ENCODE measurements around the gene ZBTB7B.
A peak's percentile ranks its signal among the peaks of the same experiment; 100 is the strongest.

The ZBTB7B gene

GRCh38 chr1:155023627-155024026, 21.0 kb downstream of the ZBTB7B start:
- intact Hi-C loops (cut with DNase I), result no loop called here
- DNase-seq, result no peak

- no peak for DNase-seq
- intact Hi-C loops (cut with DNase I), result no loop called here
These were observed 21.7 kb downstream of the ZBTB7B start for GRCh38 chr1:155024315-155024714.

- intact Hi-C loops (cut with DNase I), result no loop called here
- no peak for DNase-seq
These were observed 23.6 kb downstream of the ZBTB7B start for GRCh38 chr1:155026154-155026553.

GRCh38 chr1:155026588-155026987, 24.0 kb downstream of the ZBTB7B start:
- intact Hi-C loops (cut with DNase I), result no loop called here
- no peak for DNase-seq

GRCh38 chr1:155029513-155030242, 27.1 kb downstream of the ZBTB7B start:
- intact Hi-C loops (cut with DNase I), result no loop called here
- DNase-seq, result no peak

- intact Hi-C loops (cut with DNase I), result no loop called here
- peak in 29 of 42 donors; percentile 25 to 85 (median 59) for DNase-seq
These were observed 27.7 kb downstream of the ZBTB7B start for GRCh38 chr1:155030243-155030795.

GRCh38 chr1:155030899-155031298, 28.3 kb downstream of the ZBTB7B start:
- no peak for DNase-seq
- intact Hi-C loops (cut with DNase I), result no loop called here

- intact Hi-C loops (cut with DNase I), result no loop called here
These were observed 30.3 kb downstream of the ZBTB7B start for GRCh38 chr1:155032886-155033285.

GRCh38 chr1:155033524-155033923, 30.9 kb downstream of the ZBTB7B start, which contains the start of the genes DCST1 and DCST2:
Gene DCST1, plus strand, starts transcription at chr1:155033824. Its CDS starts 213 bp downstream, at chr1:155034037.
Gene DCST2, minus strand, starts transcription at chr1:155033781. Its CDS starts 80 bp downstream, at chr1:155033701.
- intact Hi-C loops (cut with DNase I), result no loop called here

More at GRCh38 chr1:155032886-155033285, 30.3 kb downstream of the ZBTB7B start:
- DNase-seq, result no peak

GRCh38 chr1:155034318-155035208, 32.0 kb downstream of the ZBTB7B start:
- DNase-seq, result no peak
- intact Hi-C loops (cut with DNase I), result no loop called here

More at GRCh38 chr1:155033524-155033923, 30.9 kb downstream of the ZBTB7B start, which contains the start of the genes DCST1 and DCST2:
- DNase-seq, result no peak

- DNase-seq, result no peak
- intact Hi-C loops (cut with DNase I), result no loop called here
These were observed 33.3 kb downstream of the ZBTB7B start for GRCh38 chr1:155035936-155036335.

GRCh38 chr1:155037043-155037442, 34.4 kb downstream of the ZBTB7B start:
- no peak for DNase-seq
- intact Hi-C loops (cut with DNase I), result no loop called here

GRCh38 chr1:155037851-155038441, 35.3 kb downstream of the ZBTB7B start:
- intact Hi-C loops (cut with DNase I), result no loop called here
- DNase-seq, result no peak

GRCh38 chr1:155038602-155039307, 36.2 kb downstream of the ZBTB7B start:
- intact Hi-C loops (cut with DNase I), result no loop called here
- no peak for DNase-seq

GRCh38 chr1:155039308-155039669, 36.7 kb downstream of the ZBTB7B start:
- no peak for DNase-seq
- intact Hi-C loops (cut with DNase I), result no loop called here

- DNase-seq, result no peak
- intact Hi-C loops (cut with DNase I), result no loop called here
These were observed 37.9 kb downstream of the ZBTB7B start for GRCh38 chr1:155040358-155041093.

- no peak for DNase-seq
- intact Hi-C loops (cut with DNase I), result no loop called here
These were observed 40.2 kb downstream of the ZBTB7B start for GRCh38 chr1:155042789-155043188.

GRCh38 chr1:155043301-155043702, 40.7 kb downstream of the ZBTB7B start:
- no peak for DNase-seq
- intact Hi-C loops (cut with DNase I), result no loop called here

Data from head of caudate nucleus (tissue), 42 donors.